Inflammatory macrophage treated with lipopolysaccharide for 1 hour (primary cell): Measurements from ENCODE around the gene NAPA.
A peak's percentile ranks its signal among the peaks of the same experiment; 100 is the strongest.

ENCODE experiments used
- DNase-seq, 2 donors: peaks; one replicate each; pipeline ENCODE4 v3.0.0-alpha.2; 2020 to 2022

NAPA gene

GRCh38 chr19:47485210-47485609 is 29.7 kb downstream of the NAPA start:
- DNase-seq: no peak

GRCh38 chr19:47483800-47484690 is 30.8 kb downstream of the NAPA start, which contains the start of gene KPTN:
Gene KPTN, minus strand, starts transcription at chr19:47484219. Its CDS starts 59 bp downstream, at chr19:47484160.
- DNase-seq: peak; percentile 84 to 92

GRCh38 chr19:47483200-47483599 is 31.7 kb downstream of the NAPA start:
- DNase-seq: no peak

- DNase-seq: no peak
Measured at GRCh38 chr19:47481460-47482052, 33.3 kb downstream of the NAPA start.

GRCh38 chr19:47480658-47481057 is 34.2 kb downstream of the NAPA start:
- DNase-seq: no peak

GRCh38 chr19:47479701-47480503 is 35.0 kb downstream of the NAPA start:
- peak; percentile 12 to 48 for DNase-seq

- no peak for DNase-seq
Measured at GRCh38 chr19:47476438-47476972, 38.4 kb downstream of the NAPA start.

GRCh38 chr19:47475465-47475864 is 39.4 kb downstream of the NAPA start:
- peak; percentile 73 to 92 for DNase-seq

GRCh38 chr19:47473336-47473735 is 41.5 kb downstream of the NAPA start:
- DNase-seq: no peak

GRCh38 chr19:47471733-47472457 is 43.0 kb downstream of the NAPA start, which contains the start of gene SLC8A2:
Gene SLC8A2, minus strand, starts transcription at chr19:47471893. Its CDS starts 5,490 bp downstream, at chr19:47466403.
- DNase-seq: peak in 1 of 2 donors; percentile 12

GRCh38 chr19:47471381-47471732 is 43.5 kb downstream of the NAPA start:
- DNase-seq: no peak

GRCh38 chr19:47470447-47471195 is 44.2 kb downstream of the NAPA start:
- DNase-seq: no peak

- no peak for DNase-seq
Measured at GRCh38 chr19:47469719-47470118, 45.1 kb downstream of the NAPA start.

GRCh38 chr19:47469363-47469700 is 45.5 kb downstream of the NAPA start:
- no peak for DNase-seq

GRCh38 chr19:47467914-47468313 is 46.9 kb downstream of the NAPA start:
- DNase-seq: no peak

GRCh38 chr19:47465957-47466356 is 48.9 kb downstream of the NAPA start:
- DNase-seq: no peak

- DNase-seq: no peak
Measured at GRCh38 chr19:47464675-47465419, 50.0 kb downstream of the NAPA start.

- no peak for DNase-seq
Measured at GRCh38 chr19:47461876-47462275, 53.0 kb downstream of the NAPA start.

GRCh38 chr19:47459477-47459876 is 55.4 kb downstream of the NAPA start:
- DNase-seq: no peak

GRCh38 chr19:47458672-47459071 is 56.2 kb downstream of the NAPA start:
- DNase-seq: no peak
